GM10266 (cell line): ENCODE data around the gene IGF2.
"Not testable (repeated sequence)": the region's sequence is repeated elsewhere in the genome, so short reads cannot be mapped to it uniquely, and the experiment has no call there.

Experiments
- DNase-seq: peaks from one replicate; pipeline ENCODE4 v3.0.0; 2012; ENCODE audit errors: extremely low spot score
- TF ChIP-seq, protein P1 (sequence below): IDR thresholded peaks from 2 replicates; pipeline ENCODE4 v1.5.1; 2012; ENCODE audit warnings: mild to moderate bottlenecking, low read depth; ENCODE audit not compliant: control insufficient read depth, insufficient read depth; ENCODE audit errors: missing control alignments

The IGF2 gene

DNA sequence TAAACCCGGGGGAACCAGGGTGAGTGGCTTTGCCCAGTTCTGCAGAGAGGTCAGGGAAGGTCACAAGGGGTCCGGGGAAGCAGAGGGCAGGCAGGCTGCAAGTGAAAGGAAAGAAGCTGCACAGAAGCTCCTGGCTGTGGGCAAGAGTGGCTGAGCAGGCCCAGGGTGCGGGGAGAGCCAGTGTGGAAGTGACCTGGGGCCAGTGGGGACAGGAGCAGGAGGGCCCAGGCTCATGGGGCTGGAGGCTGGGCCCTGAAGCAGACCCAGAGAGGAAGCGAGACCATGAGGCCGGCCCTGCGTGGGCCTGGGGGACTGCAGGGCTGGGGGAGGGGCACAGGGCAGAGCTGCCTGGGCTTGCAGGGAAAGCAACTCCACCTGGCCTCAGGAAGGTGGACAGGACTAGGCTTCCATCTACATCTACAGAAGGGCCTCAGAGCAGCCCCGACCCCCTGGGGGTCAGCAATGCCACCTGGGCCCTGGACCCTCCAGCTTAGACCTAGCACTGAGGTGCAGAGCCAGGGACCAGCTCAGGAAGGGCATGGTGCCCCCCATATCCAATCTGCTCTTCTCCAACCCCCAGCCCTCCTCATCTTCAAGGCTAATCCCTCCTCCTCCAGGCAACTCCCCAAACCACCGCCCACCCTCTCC, 11.6 kb downstream of the IGF2 start:
- TF ChIP-seq, protein P1, sequence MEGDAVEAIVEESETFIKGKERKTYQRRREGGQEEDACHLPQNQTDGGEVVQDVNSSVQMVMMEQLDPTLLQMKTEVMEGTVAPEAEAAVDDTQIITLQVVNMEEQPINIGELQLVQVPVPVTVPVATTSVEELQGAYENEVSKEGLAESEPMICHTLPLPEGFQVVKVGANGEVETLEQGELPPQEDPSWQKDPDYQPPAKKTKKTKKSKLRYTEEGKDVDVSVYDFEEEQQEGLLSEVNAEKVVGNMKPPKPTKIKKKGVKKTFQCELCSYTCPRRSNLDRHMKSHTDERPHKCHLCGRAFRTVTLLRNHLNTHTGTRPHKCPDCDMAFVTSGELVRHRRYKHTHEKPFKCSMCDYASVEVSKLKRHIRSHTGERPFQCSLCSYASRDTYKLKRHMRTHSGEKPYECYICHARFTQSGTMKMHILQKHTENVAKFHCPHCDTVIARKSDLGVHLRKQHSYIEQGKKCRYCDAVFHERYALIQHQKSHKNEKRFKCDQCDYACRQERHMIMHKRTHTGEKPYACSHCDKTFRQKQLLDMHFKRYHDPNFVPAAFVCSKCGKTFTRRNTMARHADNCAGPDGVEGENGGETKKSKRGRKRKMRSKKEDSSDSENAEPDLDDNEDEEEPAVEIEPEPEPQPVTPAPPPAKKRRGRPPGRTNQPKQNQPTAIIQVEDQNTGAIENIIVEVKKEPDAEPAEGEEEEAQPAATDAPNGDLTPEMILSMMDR: no peak
- no peak for DNase-seq

DNA sequence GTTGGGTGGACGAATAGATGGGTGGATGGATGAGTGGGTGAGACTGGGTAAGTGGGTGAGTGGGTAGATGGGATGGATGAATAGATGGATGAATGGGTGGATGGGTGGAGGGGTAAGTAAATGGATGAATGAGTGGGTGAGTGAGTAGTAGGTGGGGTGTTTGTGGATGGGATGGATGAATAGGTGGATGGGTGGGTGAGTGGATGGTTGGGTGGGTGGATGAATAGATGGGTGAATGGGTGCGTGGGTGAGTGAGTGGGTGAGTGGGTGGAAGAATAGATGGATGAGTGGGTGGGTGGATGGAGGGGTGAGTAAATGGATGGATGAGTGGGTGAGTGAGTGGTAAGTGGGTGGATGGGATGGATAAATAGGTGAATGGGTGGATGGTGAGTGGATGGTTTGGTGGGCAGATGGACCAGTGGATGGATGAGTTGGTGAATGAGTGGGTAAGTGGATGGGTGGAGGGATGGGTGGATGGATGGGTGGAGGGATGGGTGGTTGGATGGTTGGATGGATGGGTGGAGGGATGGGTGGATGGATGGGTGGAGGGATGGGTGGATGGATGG, 12.6 kb downstream of the IGF2 start:
- TF ChIP-seq, protein P1: no peak
- no peak for DNase-seq

DNA sequence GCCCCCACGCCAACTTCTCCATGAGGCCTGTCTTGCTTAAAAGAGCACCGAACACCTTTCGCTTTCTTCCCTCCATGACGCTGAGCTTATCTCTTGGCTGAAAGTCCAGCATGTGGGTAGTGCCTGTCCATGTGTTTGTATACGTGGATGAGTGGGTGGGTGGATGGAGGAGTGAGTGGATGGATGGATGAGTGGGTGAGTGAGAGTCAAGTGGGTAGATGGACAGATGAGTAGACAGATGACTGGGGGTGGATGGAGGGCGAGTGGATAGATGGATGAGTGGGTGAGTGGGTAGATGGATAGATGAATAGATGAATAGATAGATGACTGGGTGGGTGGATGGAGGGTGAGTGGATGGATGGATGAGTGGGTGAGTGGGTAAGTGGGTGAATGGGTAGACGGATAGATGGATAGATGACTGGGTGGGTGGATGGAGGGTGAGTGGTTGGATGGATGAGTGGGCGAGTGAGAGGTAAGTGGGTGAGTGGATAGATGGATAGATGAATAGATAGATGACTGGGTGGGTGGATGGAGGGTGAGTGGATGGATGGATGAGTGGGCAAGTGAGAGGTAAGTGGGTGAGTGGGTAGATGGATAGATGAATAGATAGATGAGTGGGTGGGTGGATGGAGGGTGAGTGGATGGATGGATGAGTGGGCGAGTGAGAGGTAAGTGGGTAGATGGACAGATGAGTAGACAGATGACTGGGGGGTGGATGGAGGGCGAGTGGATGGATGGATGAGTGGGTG, 14.3 kb downstream of the IGF2 start:
- not testable (repeated sequence) for DNase-seq

DNA sequence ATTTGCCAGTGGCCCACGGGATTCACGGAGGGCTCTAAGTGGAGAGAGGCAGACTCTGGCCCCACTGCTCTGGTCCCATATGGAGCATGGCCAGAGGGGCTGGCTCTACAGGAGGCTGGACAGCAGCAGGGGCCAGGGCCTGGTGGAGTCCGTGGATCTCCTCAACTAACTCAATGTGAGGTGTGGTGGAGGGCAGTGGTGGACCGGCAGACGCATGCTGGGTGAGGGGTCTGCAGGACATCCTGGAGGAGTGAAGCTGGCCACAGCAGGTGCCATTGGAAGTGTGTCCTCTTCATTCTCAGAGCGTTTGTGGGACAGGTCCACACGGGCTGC, 15.6 kb downstream of the IGF2 start:
- TF ChIP-seq, protein P1: no peak
- no peak for DNase-seq

DNA sequence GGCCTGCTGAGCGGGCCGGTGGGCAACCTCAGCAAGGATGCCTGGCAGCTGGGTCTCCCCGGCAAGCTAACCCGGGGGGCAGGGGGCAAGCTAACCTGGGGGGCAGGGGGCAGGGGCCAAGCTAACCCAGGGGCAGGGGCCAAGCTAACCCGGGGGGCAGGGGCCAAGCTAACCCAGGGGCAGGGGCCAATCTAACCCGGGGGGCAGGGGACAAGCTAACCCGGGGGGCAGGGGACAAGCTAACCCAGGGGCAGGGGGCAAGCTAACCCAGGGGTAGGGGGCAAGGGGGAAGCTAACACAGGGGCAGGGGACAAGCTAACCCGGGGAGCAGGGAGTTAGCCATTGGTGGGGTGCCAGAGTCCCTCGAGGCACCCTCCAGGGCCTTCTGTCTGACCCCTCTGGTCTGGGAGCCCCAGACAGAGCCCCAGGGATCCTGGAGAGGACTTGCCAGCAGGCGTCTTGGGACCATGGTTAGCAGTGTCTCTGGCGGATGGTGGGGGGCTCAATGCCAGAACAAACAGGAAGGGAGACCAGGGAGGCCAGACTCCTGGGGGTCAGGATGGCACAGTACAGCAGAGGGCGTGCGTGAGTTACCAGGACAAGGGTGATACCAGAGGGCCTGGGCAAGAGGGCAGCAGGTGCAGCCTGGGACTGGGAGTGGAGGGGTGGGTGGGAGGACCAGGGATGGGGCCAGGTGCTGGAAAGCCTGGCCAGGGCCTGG, 16.1 kb downstream of the IGF2 start:
- no peak for DNase-seq
- TF ChIP-seq, protein P1: no peak

DNA sequence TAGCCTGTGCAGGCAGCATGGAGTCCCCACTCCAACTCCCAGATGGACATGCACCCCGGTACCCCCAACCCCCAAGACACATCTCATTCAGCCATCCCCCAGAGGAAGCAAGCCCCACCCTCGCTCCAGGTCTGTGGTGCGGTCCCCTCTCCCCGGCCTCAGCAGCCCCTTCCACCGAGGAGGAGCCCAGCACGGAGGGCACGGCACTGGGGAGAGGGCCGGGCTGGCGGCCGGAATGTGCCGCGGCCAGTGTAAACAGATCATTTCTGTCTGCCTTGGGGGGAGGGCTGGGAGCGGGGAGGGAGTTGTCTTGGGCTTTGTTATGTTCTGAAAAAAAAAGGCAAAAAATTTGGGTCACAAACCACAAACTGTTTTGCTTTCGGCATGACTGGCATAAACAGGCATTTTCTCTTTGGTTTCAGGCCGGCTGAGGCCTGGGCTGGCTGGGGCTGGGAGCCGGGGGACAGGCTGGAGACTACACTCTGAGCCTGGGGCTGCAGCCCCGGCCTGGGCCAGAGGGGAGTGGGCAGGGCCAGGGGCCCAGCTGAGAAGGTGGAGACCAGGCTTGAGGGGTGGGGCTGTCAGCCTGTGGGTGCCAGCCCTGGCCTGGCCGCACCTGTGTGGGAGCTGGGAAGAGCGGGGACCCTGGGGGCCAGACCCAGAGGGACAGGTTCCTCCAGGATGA, 16.8 kb downstream of the IGF2 start:
- TF ChIP-seq, protein P1: no peak
- DNase-seq: no peak
